ENCODE measurements around the gene FSTL4.

GRCh38 chr5:133445744-133446143 is 166.6 kb downstream of the FSTL4 start:
- TF ChIP-seq POLR2A (IDR thresholded peaks at IDR 0.05) (no peak), CTCF (IDR thresholded peaks at IDR 0.05) (no peak)

Measured in body of pancreas (tissue), 4 donors.